H9 (cell line): ENCODE data around the gene NCF2. TPM values are rescaled to one million over a fixed set of nuclear protein-coding genes. Genes with fewer than 3 reads are reported as not detected.

ENCODE experiments used
- DNase-seq: peaks from one replicate; pipeline ENCODE4 v3.0.0-alpha.2; 2017
- H2AFZ ChIP-seq: one replicate; pipeline ENCODE4 v1.6.1; 2013; ENCODE audit warnings: mild to moderate bottlenecking, low read length, control low read depth, moderate library complexity
- H2AK5ac ChIP-seq: 2 replicates; pipeline ENCODE4 v1.6.1; 2013; ENCODE audit warnings: low read length, control low read depth, mixed read lengths; ENCODE audit not compliant: insufficient read length
- H2BK120ac ChIP-seq: one replicate; pipeline ENCODE4 v1.6.1; 2013; ENCODE audit warnings: low read depth, mild to moderate bottlenecking, low read length, control low read depth, inconsistent platforms; ENCODE audit not compliant: poor library complexity, severe bottlenecking
- H2BK12ac ChIP-seq: 2 replicates; pipeline ENCODE4 v1.6.1; 2013; ENCODE audit warnings: low read length, control low read depth, mixed read lengths, low read depth; ENCODE audit not compliant: insufficient read length
- H2BK15ac ChIP-seq: 2 replicates; pipeline ENCODE4 v1.6.1; 2013; ENCODE audit warnings: low read depth, low read length, control low read depth
- H2BK20ac ChIP-seq: one replicate; pipeline ENCODE4 v1.6.1; 2013; ENCODE audit warnings: low read depth, mild to moderate bottlenecking, low read length, control low read depth, inconsistent platforms; ENCODE audit not compliant: poor library complexity, severe bottlenecking
- H2BK5ac ChIP-seq: 2 replicates; pipeline ENCODE4 v1.6.1; 2013; ENCODE audit warnings: low read length, control low read depth, mixed read lengths; ENCODE audit not compliant: insufficient read length
- H3K14ac ChIP-seq: 2 replicates; pipeline ENCODE4 v1.6.1; 2013; ENCODE audit warnings: low read length, control low read depth; ENCODE audit not compliant: insufficient read depth
- H3K18ac ChIP-seq: 2 replicates; pipeline ENCODE4 v1.6.1; 2013; ENCODE audit warnings: low read depth, mild to moderate bottlenecking, mixed read lengths, low read length, control low read depth; ENCODE audit not compliant: insufficient read length
- H3K23ac ChIP-seq: 2 replicates; pipeline ENCODE4 v1.6.1; 2013; ENCODE audit warnings: low read length, control low read depth, mixed read lengths, low read depth; ENCODE audit not compliant: insufficient read length
- H3K23me2 ChIP-seq: 2 replicates; pipeline ENCODE4 v1.6.1; 2013; ENCODE audit warnings: low read depth, mild to moderate bottlenecking, mixed read lengths, low read length, control low read depth; ENCODE audit not compliant: insufficient read length, poor library complexity, severe bottlenecking
- H3K27ac ChIP-seq: 2 replicates; pipeline ENCODE4 v1.5.1; 2013; ENCODE audit warnings: low read length, control low read depth, mixed read lengths, low read depth; ENCODE audit not compliant: insufficient read length
- H3K27me3 ChIP-seq: 2 replicates; pipeline ENCODE4 v1.6.1; 2013; ENCODE audit warnings: low read length, control low read depth, inconsistent platforms; ENCODE audit not compliant: insufficient read depth
- H3K4ac ChIP-seq: 2 replicates; pipeline ENCODE4 v1.6.1; 2013; ENCODE audit warnings: low read depth, mild to moderate bottlenecking, control low read depth, inconsistent platforms, low read length, moderate library complexity
- H3K4me1 ChIP-seq: 2 replicates; pipeline ENCODE4 v1.6.1; 2013; ENCODE audit warnings: low read length, control low read depth, inconsistent platforms; ENCODE audit not compliant: insufficient read depth
- H3K4me2 ChIP-seq: 2 replicates; pipeline ENCODE4 v1.6.1; 2013; ENCODE audit warnings: low read length, control low read depth, mixed read lengths; ENCODE audit not compliant: insufficient read length, insufficient read depth
- H3K56ac ChIP-seq: 2 replicates; pipeline ENCODE4 v1.6.1; 2013; ENCODE audit warnings: low read depth, mild to moderate bottlenecking, mixed read lengths, low read length, control low read depth; ENCODE audit not compliant: insufficient read length
- H3K79me1 ChIP-seq: 2 replicates; pipeline ENCODE4 v1.6.1; 2013; ENCODE audit warnings: low read depth, mild to moderate bottlenecking, moderate library complexity, low read length, control low read depth, inconsistent platforms; ENCODE audit not compliant: insufficient read depth, poor library complexity, severe bottlenecking
- H3K79me2 ChIP-seq: 2 replicates; pipeline ENCODE4 v1.6.1; 2013; ENCODE audit warnings: low read length, control low read depth, inconsistent platforms; ENCODE audit not compliant: insufficient read depth
- H3K9ac ChIP-seq: 2 replicates; pipeline ENCODE4 v1.6.1; 2013; ENCODE audit warnings: low read length, control low read depth, mixed read lengths; ENCODE audit not compliant: insufficient read length; ENCODE audit errors: extremely low read depth
- H3K9me3 ChIP-seq: one replicate; pipeline ENCODE4 v1.6.1; 2013; ENCODE audit warnings: low read depth, low read length, inconsistent platforms; ENCODE audit not compliant: control insufficient read depth
- H3T11ph ChIP-seq: one replicate; pipeline ENCODE4 v1.6.1; 2013; ENCODE audit warnings: mild to moderate bottlenecking, low read length, control low read depth, inconsistent platforms
- H4K20me1 ChIP-seq: one replicate; pipeline ENCODE4 v1.6.1; 2013; ENCODE audit not compliant: control insufficient read depth, insufficient read length, insufficient read depth
- H4K5ac ChIP-seq: 2 replicates; pipeline ENCODE4 v1.6.1; 2013; ENCODE audit warnings: low read depth, mild to moderate bottlenecking, mixed read lengths, low read length, control low read depth; ENCODE audit not compliant: insufficient read length
- H4K8ac ChIP-seq: replicated peaks from 2 replicates; pipeline ENCODE4 v1.6.1; 2013; ENCODE audit warnings: low read length, control low read depth, mixed read lengths, low read depth; ENCODE audit not compliant: insufficient read length
- H4K91ac ChIP-seq: 2 replicates; pipeline ENCODE4 v1.6.1; 2013; ENCODE audit warnings: low read depth, mild to moderate bottlenecking, moderate library complexity, mixed read lengths, low read length, control low read depth; ENCODE audit not compliant: insufficient read length
- H3K27ac Mint-ChIP-seq, 3 experiments: 2 replicates in 2 of 3; 3 replicates in 1 of 3; pipeline ENCODE4 v1.8.0; 2020 to 2021; ENCODE audit warnings: mixed read lengths in 3 of 3, mild to moderate bottlenecking in 1 of 3, moderate library complexity in 1 of 3
- H3K27me3 Mint-ChIP-seq: 2 replicates; pipeline ENCODE4 v1.8.0; 2021; ENCODE audit warnings: low read depth, mild to moderate bottlenecking, moderate library complexity, mixed read lengths
- H3K36me3 Mint-ChIP-seq, 3 experiments: 2 replicates in 2 of 3; 3 replicates in 1 of 3; pipeline ENCODE4 v1.8.0; 2020 to 2021; ENCODE audit warnings: low read depth in 3 of 3, mixed read lengths in 3 of 3; ENCODE audit not compliant: insufficient read depth in 1 of 3
- H3K4me1 Mint-ChIP-seq, 2 experiments: 2 replicates each; pipeline ENCODE4 v1.8.0; 2020; ENCODE audit warnings: mixed read lengths in 2 of 2
- H3K4me3 Mint-ChIP-seq, 2 experiments: 2 replicates in 1 of 2; 3 replicates in 1 of 2; pipeline ENCODE4 v1.8.0; 2020 to 2021; ENCODE audit warnings: mild to moderate bottlenecking in 2 of 2, mixed read lengths in 2 of 2, moderate library complexity in 1 of 2
- H3K9me3 Mint-ChIP-seq, 2 experiments: 2 replicates in 1 of 2; 3 replicates in 1 of 2; pipeline ENCODE4 v1.8.0; 2020; ENCODE audit warnings: mild to moderate bottlenecking in 2 of 2, mixed read lengths in 2 of 2, moderate library complexity in 1 of 2
- CTCF ChIP-seq: fragments of 200-600 bp; sonication (generic); conservative IDR thresholded peaks from 3 replicates; pipeline ENCODE4 v1.8.0; 2021; ENCODE audit warnings: antibody characterized with exemption, mild to moderate bottlenecking
- total RNA-seq: library from RNA; stranded (reverse); gene quantifications from 2 replicates; pipeline ENCODE4 v1.2.1, GENCODE V29; 2021

The NCF2 gene
- total RNA-seq, 1 experiment from 2014 or later = not detected

DNA sequence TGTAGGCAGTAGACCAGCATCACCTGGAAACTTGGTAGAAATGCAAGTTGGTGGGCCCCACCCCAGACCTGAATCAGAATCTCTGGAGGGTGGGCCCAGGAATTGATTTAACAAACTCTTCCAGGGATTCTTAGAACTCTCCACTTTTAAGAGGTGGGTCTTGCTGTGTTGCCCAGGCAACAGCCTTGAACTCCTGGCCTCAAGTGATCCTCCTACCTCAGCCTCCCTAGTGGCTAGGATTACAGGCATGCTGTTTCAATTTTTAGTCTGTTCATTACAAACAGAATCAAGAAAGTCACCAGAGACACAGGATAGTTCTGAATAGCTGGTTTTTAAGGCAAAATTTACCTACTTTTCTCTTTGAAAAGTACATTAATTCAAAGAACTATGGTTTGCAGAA lies 31.2 kb downstream of the NCF2 start:
- Histone ChIP-seq H3K14ac (no peak overlapping the region), H3T11ph (no peak overlapping the region), H3K23ac (no peak overlapping the region), H2AFZ (no peak overlapping the region), H4K5ac (no peak overlapping the region), H3K9ac (no peak overlapping the region), H2BK20ac (no peak overlapping the region), H3K27ac (no peak overlapping the region), H2BK15ac (no peak overlapping the region), H2BK12ac (no peak overlapping the region), H3K4me1 (no peaks in the 10 kb centered on the region), H3K18ac (no peak overlapping the region), H4K20me1 (no peaks in the 10 kb centered on the region), H3K23me2 (no peaks in the 10 kb centered on the region), H4K91ac (no peak overlapping the region), H3K4me2 (no peak overlapping the region), H2BK5ac (no peak overlapping the region), H3K9me3 (no peaks in the 10 kb centered on the region), H3K27me3 (no peaks in the 10 kb centered on the region), H3K4ac (no peak overlapping the region), H3K79me1 (no peaks in the 10 kb centered on the region), H3K56ac (no peak overlapping the region), H4K8ac (no peak overlapping the region), H3K79me2 (no peaks in the 10 kb centered on the region), H2AK5ac (no peak overlapping the region), H2BK120ac (no peak overlapping the region)
- Mint-ChIP-seq H3K9me3 (no peaks in the 10 kb centered on the region), H3K4me3 (no peak overlapping the region), H3K36me3 (peaks cover 0 to 22% (median under 1%) of the 10 kb centered on the region in 3 experiments; a peak in 3 of 7 replicates), H3K27ac (no peak overlapping the region), H3K27me3 (no peaks in the 10 kb centered on the region), H3K4me1 (no peaks in the 10 kb centered on the region)
- no peak for TF ChIP-seq CTCF
- DNase-seq = no peak
